Measurements from ENCODE around the gene ALPK1. TPM values are rescaled to one million over a fixed set of nuclear protein-coding genes. Genes with fewer than 3 reads are reported as not detected.
A peak's percentile ranks its signal among the peaks of the same experiment; 100 is the strongest.
"Not testable (repeated sequence)": the region's sequence is repeated elsewhere in the genome, so short reads cannot be mapped to it uniquely, and the experiment has no call there.

The ALPK1 gene
- total RNA-seq, 4 donors from 2014 or later: 12.6 to 19.9 (median 14.8) TPM

DNA sequence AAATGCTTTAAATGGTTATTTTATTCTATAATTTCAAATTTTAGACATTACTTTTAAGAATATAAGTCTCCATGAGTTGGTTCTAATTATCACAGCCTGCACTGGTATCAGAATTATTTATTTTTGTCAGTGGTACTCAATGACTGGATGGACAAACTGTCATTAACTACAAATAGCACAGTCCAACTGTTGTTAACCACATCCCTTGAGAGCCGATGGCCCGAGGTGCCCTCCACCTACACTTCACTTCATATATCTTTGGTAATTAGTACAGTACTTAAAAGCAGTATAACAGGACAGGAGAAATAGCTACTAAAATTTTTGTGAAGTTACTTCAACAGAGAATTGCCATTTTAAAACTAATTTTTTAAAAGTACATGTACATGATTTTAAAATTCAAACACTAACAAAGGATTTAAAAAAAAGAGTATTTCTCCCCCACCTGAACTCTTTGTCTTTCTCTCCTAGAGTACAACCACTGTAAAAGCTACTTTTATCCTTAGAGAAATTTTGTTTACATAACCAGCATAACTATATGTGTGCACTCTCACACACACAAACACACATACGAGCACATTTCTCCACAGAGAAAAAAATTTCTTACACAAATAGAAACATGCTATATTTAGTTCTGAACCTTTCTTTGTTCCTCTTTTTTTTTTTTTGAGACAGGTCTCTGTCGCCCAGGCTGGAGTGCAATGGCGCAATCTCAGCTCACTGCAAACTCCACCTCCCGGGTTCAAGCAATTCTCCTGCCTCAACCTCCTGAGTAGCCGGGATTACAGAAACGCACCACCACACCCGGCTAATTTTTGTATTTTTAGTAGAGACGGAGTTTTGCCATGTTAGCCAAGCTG is 17.9 kb upstream of the ALPK1 start:
- Histone ChIP-seq H3K4me1 (peaks cover 18 to 29% (median 23%) of the 10 kb centered on the region in 4 donors), H3K27me3 (no peaks in the 10 kb centered on the region), H3K9me3 (no peaks in the 10 kb centered on the region), H3K4me3 (peak overlapping the region in 1 of 4 donors; percentile 43), H3K36me3 (peaks cover 0 to 7% (median 0%) of the 10 kb centered on the region in 4 donors), H3K27ac (replicated peaks in 1 of 4) (peak overlapping the region in 1 of 4 donors; percentile 68)
- DNase-seq (ENCODE audit: extremely low spot score): no peak
- TF ChIP-seq EP300 (IDR thresholded peaks at IDR 0.05) (no peak), POLR2AphosphoS5 (IDR thresholded peaks at IDR 0.05) (no peak), POLR2A (IDR thresholded peaks at IDR 0.05; ENCODE audit: low read depth) (no peak)
- TF ChIP-seq, protein P1, sequence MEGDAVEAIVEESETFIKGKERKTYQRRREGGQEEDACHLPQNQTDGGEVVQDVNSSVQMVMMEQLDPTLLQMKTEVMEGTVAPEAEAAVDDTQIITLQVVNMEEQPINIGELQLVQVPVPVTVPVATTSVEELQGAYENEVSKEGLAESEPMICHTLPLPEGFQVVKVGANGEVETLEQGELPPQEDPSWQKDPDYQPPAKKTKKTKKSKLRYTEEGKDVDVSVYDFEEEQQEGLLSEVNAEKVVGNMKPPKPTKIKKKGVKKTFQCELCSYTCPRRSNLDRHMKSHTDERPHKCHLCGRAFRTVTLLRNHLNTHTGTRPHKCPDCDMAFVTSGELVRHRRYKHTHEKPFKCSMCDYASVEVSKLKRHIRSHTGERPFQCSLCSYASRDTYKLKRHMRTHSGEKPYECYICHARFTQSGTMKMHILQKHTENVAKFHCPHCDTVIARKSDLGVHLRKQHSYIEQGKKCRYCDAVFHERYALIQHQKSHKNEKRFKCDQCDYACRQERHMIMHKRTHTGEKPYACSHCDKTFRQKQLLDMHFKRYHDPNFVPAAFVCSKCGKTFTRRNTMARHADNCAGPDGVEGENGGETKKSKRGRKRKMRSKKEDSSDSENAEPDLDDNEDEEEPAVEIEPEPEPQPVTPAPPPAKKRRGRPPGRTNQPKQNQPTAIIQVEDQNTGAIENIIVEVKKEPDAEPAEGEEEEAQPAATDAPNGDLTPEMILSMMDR (IDR thresholded peaks at IDR 0.05): no peak
- WGBS: 54% methylated on average over 10 of the region's 10 CpGs
- intact Hi-C loops (cut with DNase I): no loop called here

DNA sequence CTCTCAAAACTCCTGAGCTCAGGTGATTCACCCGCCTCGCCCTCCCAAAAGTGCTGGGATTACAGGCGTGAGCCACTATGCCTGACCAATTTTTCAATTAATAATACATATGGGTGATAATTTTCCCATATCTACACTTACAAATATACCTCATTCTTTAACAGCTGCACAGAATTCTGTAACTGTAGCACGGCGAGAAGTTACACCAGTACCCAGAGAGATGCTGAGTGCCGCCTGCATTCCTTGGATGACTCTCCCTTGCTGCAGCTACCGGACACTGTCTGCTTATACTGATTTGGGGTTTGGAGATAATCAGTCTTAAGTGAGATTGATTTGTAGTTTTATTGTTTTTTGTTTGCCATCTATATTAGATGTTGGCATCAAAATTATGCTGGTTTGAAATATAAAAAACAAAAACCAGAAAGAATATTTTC is 17.3 kb upstream of the ALPK1 start:
- Histone ChIP-seq H3K4me1 (peaks cover 22 to 35% (median 27%) of the 10 kb centered on the region in 4 donors), H3K4me3 (peak overlapping the region in 1 of 4 donors; percentile 43), H3K27me3 (no peaks in the 10 kb centered on the region), H3K27ac (replicated peaks in 1 of 4) (peak overlapping the region in 1 of 4 donors; percentile 68), H3K36me3 (peaks cover 0 to 7% (median 0%) of the 10 kb centered on the region in 4 donors), H3K9me3 (no peaks in the 10 kb centered on the region)
- intact Hi-C loops (cut with DNase I): no loop called here
- TF ChIP-seq POLR2AphosphoS5 (IDR thresholded peaks at IDR 0.05): no peak
- TF ChIP-seq, protein P1 (IDR thresholded peaks at IDR 0.05): no peak
- no peak for TF ChIP-seq EP300 (IDR thresholded peaks at IDR 0.05)
- no peak for TF ChIP-seq POLR2A (IDR thresholded peaks at IDR 0.05; ENCODE audit: low read depth)
- DNase-seq (ENCODE audit: extremely low spot score): no peak
- 79% methylated on average over 7 of the region's 7 CpGs for WGBS

DNA sequence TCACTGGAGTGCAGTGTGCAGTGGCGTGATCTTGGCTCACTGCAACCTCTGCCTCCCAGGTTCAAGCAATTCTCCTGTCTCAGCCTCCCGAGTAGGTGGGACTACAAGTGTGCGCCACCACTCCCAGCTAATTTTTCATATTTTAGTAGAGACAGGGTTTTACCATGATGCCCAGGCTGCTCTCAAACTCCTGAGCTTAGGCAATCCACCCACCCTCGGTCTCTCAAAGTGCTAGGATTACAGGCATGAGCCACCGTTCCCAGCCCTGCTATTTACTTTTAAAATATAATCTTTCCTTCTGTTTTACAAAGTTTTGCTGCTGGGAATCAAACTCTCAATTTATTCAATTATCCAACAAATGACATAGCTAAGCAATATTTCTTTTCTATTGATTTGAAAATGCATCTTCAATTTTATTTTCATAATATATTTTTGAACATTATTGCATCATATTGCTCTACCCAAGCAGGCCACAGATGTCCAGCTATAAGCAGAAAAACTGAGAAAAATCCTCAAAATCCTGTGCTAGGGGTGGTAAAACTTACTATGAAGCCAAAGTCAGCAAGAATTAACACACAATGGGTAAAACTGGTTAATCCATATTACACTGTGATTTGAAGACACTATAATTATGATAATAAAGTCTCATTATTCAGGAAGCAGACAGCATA is 16.6 kb upstream of the ALPK1 start:
- peaks cover 0 to 7% (median 0%) of the 10 kb centered on the region in 4 donors for H3K36me3 ChIP-seq
- no peak for DNase-seq (ENCODE audit: extremely low spot score)
- no peak for TF ChIP-seq POLR2AphosphoS5 (IDR thresholded peaks at IDR 0.05)
- no peak for TF ChIP-seq POLR2A (IDR thresholded peaks at IDR 0.05; ENCODE audit: low read depth)
- TF ChIP-seq EP300 (IDR thresholded peaks at IDR 0.05): no peak
- TF ChIP-seq, protein P1 (IDR thresholded peaks at IDR 0.05): no peak
- WGBS: 81% methylated on average over 5 of the region's 5 CpGs
- no peaks in the 10 kb centered on the region for H3K9me3 ChIP-seq
- peaks cover 22 to 36% (median 30%) of the 10 kb centered on the region in 4 donors for H3K4me1 ChIP-seq
- intact Hi-C loops (cut with DNase I): no loop called here
- H3K27me3 ChIP-seq: no peaks in the 10 kb centered on the region
- no peak overlapping the region for H3K27ac ChIP-seq (replicated peaks in 1 of 4)
- no peak overlapping the region for H3K4me3 ChIP-seq

DNA sequence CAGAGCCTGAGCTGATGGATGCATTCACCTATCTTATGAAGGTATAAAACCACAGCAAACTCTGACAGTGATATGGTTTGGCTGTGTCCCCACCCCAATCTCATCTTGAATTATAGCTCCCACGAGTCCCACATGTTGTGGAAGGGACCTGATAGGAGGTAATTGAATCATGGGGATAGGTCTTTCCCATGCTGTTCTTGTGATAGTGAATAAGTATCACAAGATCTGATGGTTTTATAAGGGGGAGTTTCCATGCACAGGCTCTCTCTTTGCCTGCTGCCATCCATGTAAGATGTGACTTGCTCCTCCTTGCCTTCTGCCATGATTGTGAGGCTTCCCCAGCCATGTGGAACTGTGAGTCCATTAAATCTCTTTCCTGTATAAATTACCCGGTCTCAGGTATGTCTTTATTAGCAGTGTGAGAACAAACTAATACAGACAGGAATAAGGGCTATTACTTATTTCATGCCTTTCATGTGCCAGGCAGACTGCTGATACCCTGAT is 15.2 kb upstream of the ALPK1 start:
- peaks cover 22 to 43% (median 35%) of the 10 kb centered on the region in 4 donors for H3K4me1 ChIP-seq
- 88% methylated on average over 2 of the region's 2 CpGs for WGBS
- H3K36me3 ChIP-seq; intact Hi-C loops (cut with DNase I); H3K27ac ChIP-seq (replicated peaks in 1 of 4); H3K27me3 ChIP-seq; H3K9me3 ChIP-seq; H3K4me3 ChIP-seq; DNase-seq (ENCODE audit: extremely low spot score): not testable (repeated sequence)

Data from esophagus muscularis mucosa (tissue), 4 donors.